G401.6 (cell line): ENCODE measurements around the gene GOLGA1.
A peak's percentile ranks its signal among the peaks of the same experiment; 100 is the strongest.
"Not testable (repeated sequence)": the region's sequence is repeated elsewhere in the genome, so short reads cannot be mapped to it uniquely, and the experiment has no call there.

Source experiments
- FAIRE-seq: peaks from 2 replicates; lab custom pipeline; 2012; peaks lifted over from hg19 to GRCh38; lab: Jason Lieb, UNC

The GOLGA1 gene

GRCh38 chr9:124939944-124940343 lies 939 bp downstream of the GOLGA1 start:
- no peak for FAIRE-seq

- no peak for FAIRE-seq
These were observed 6.6 kb downstream of the GOLGA1 start for GRCh38 chr9:124934290-124934689.

GRCh38 chr9:124932333-124932732 lies 8.6 kb downstream of the GOLGA1 start:
- no peak for FAIRE-seq

GRCh38 chr9:124929464-124929863 lies 11.4 kb downstream of the GOLGA1 start:
- no peak for FAIRE-seq

- no peak for FAIRE-seq
These were observed 12.8 kb downstream of the GOLGA1 start for GRCh38 chr9:124928116-124928515.

- FAIRE-seq = not testable (repeated sequence)
These were observed 20.5 kb downstream of the GOLGA1 start for GRCh38 chr9:124920394-124920793.

GRCh38 chr9:124914753-124915405 lies 26.0 kb downstream of the GOLGA1 start:
- FAIRE-seq = no peak

GRCh38 chr9:124913378-124913777 lies 27.5 kb downstream of the GOLGA1 start:
- no peak for FAIRE-seq

- no peak for FAIRE-seq
These were observed 29.1 kb downstream of the GOLGA1 start for GRCh38 chr9:124911766-124912165.

- no peak for FAIRE-seq
These were observed 32.8 kb downstream of the GOLGA1 start for GRCh38 chr9:124908098-124908497.

GRCh38 chr9:124906966-124907365 lies 33.9 kb downstream of the GOLGA1 start:
- FAIRE-seq = peak; percentile 41

- FAIRE-seq = no peak
These were observed 41.0 kb downstream of the GOLGA1 start for GRCh38 chr9:124899845-124900244.

- no peak for FAIRE-seq
These were observed 43.1 kb downstream of the GOLGA1 start for GRCh38 chr9:124897570-124898460.

- FAIRE-seq = peak; percentile 21
These were observed 46.1 kb downstream of the GOLGA1 start for GRCh38 chr9:124894741-124895170.

- no peak for FAIRE-seq
These were observed 46.7 kb downstream of the GOLGA1 start for GRCh38 chr9:124894035-124894740.

GRCh38 chr9:124890179-124890578 lies 50.7 kb downstream of the GOLGA1 start:
- FAIRE-seq = no peak

GRCh38 chr9:124889006-124889405 lies 51.9 kb downstream of the GOLGA1 start:
- FAIRE-seq = no peak

GRCh38 chr9:124887832-124888231 lies 53.1 kb downstream of the GOLGA1 start:
- no peak for FAIRE-seq

GRCh38 chr9:124886866-124887492 lies 53.9 kb downstream of the GOLGA1 start:
- no peak for FAIRE-seq

GRCh38 chr9:124886461-124886860 lies 54.4 kb downstream of the GOLGA1 start:
- FAIRE-seq = no peak

GRCh38 chr9:124885551-124885950 lies 55.3 kb downstream of the GOLGA1 start:
- no peak for FAIRE-seq

GRCh38 chr9:124884376-124884775 lies 56.5 kb downstream of the GOLGA1 start:
- no peak for FAIRE-seq
